GM19455 (cell line): Measurements from ENCODE around the gene RABL6.
"Not testable (repeated sequence)": the region's sequence is repeated elsewhere in the genome, so short reads cannot be mapped to it uniquely, and the experiment has no call there.

Source experiments
- ATAC-seq: cut with Tn5 transposase; IDR thresholded peaks from one replicate; pipeline ENCODE4 v1.9.1; 2021; ENCODE audit not compliant: unreplicated experiment

The RABL6 gene

DNA sequence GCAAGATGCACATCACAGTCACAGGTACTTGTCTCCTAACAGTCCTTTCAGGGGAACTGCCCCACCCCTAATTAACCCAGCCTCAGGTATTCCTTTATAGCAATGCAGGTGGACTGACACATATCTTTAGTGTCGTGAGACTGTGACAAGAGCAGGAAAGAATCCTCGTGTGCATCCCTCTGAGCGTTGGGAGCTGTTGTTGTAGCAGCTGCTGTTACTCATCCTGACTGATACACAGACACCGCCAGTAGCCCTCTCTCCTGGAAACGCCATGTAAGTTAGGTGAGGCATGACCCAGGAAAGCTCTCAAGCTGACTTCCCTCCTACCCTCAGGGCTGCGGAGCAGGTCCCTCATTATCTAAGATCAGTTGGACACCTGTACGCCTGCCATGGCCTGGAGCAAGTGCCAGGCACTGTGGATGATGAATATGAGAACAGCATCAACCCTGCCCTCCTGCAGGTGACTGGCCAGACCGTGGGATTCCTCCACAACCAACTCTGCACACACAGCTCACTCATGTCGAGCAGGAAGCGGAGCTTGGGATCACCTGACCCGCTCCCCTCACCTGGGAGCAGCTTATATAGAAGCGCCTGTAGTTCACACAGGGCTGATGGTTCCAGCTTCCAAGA, 33.2 kb upstream of the RABL6 start:
- ATAC-seq = no peak

DNA sequence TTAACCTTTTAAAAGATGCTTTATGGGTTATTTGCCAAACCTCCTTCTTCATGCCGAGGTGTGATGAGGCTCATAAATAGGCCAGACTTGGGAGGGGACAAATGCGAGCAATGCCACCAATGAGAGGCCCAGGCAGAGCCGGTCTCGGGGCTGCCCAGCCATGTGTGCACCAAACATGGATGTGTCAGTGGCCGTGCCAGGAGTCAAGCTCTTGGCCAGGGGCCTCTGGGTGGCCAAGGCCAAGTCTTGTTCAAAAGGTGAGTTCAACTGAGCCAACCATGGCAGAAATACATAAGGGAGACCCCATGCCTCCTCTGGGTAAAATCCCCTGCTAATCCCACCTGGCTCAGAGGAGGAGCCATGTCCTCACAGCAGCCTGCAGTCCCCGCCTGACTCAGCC, 32.6 kb upstream of the RABL6 start:
- ATAC-seq = no peak

GRCh38 chr9:136776947-136777346, 30.8 kb upstream of the RABL6 start:
- ATAC-seq = no peak

GRCh38 chr9:136777359-136777758, 30.4 kb upstream of the RABL6 start:
- no peak for ATAC-seq

DNA sequence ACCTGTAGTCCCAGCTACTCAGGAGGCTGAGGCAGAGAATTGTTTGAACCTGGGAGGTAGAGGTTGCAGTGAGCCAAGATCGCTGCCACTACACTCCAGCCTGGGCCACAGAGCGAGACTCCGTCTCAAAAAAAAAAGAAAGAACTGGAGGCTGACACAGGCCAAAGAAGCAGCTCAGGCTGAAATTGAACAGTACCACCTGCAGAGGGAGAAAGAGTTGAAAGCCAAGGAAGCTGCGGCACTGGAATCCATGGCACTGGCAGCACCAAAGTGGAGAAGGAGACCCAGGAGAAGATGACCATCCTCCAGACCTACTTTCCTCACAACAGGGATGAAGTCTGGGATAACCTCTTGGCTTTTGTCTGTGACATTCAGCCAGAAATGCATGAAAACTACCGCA, 27.9 kb upstream of the RABL6 start:
- no peak for ATAC-seq

DNA sequence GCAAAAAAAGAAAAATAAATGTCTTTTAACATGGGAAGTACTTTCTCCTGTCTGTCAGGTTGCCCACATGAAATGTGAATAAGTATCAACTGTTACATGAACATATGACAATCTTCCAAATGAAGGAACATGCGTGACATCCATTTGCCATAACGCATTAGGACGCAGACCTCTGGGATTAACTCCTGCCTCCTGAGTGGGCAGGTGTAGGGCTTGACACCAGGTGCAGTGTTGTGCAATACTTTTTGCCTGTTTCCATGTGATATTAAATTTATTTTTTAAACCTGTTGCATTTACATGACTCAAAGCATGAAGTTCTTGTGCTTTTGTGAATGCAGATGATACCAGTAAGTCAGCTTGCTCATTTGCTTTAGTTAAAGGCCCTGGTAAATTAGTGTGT, 25.3 kb upstream of the RABL6 start:
- ATAC-seq = no peak

DNA sequence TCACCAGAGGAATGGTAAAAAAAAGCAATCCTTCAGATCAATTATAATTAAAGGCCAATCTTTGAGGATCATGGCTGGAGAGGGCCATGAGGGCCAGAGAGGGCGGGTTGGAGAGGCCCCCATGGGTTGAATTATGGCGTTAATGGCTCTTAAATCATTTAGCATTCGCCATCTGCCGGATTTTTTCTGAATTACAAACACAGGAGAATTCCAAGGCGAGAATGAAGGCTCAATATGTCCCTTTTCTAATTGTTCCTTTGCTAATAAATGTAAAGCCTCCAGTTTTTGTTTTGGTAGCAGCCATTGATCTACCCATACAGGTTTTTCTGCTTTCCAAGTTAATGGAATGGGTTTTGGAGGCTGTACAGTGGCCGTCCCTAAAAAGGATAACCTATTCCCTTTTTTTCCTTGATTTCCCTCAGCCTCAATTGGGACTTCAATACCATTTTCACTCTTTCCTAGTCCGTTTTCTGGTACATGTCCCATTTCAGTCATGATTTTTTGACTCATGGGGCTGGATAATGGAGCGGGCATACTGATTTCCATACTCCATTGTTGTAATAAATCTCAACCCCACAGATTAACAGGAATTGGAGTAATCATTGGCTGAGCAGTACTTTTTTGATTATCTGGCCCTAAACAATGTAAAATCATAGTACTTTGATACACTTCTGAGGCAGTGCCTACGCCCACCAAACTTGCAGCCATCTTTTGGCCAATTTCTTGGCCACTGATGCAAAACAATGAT, 23.3 kb upstream of the RABL6 start:
- no peak for ATAC-seq

GRCh38 chr9:136784997-136785361, 22.8 kb upstream of the RABL6 start:
- no peak for ATAC-seq

DNA sequence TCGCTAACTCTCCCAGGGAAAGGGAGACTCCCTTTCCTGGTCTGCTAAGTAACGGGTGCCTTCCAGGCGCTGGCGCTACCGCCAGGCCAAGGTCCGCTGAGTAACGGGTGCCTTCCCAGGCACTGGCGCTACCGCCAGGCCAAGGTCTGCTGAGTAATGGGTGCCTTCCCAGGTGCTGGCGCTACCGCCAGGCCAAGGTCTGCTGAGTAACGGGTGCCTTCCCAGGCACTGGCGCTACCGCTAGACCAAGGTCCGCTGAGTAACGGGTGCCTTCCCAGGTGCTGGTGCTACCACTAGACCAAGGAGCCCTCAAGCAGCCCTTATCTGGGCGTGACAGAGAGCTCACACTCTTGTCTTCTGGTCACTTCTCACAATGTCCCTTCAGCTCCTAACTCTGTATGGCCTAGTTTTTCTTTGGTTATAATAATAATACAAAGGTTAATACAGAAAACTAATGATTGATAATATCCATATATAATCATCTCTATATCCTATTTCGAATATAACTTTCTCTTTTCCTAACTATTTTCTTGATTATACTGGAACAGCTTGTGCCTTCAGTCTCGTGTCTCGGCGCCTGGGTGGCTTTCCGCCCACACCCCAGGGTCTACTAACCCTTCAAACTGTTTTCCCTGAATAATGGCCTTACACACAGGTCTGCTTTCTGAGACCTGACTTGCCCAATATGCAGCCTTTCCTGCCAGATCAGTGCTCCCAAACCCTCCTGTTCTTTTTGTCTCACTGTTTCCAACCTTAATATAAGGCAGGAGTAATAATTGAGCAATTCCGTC, 22.0 kb upstream of the RABL6 start:
- ATAC-seq = not testable (repeated sequence)

DNA sequence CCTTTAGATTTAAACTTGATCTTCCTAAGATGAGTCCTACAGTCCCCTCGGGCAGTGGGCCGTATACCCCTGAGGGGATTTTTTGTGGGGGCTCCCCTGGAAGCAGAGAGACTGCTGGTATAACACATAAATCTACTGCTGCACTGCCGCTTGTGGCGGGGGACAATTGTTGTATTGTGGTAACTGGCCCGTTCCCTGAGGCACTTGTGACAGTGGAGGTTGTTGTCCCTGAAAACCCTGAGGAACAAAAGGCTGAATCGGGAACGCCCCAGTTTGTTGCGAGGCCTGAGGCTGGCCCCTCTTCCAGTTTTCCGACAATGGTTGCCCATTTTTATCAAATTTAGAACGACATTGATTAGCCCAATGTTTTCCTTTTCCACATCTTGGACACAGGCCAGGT, 21.3 kb upstream of the RABL6 start:
- no peak for ATAC-seq

- not testable (repeated sequence) for ATAC-seq
Measured at GRCh38 chr9:136786983-136787382, 20.8 kb upstream of the RABL6 start.

GRCh38 chr9:136787690-136788400, 19.9 kb upstream of the RABL6 start:
- no peak for ATAC-seq

- ATAC-seq = not testable (repeated sequence)
Measured at GRCh38 chr9:136788644-136789522, 18.9 kb upstream of the RABL6 start.

DNA sequence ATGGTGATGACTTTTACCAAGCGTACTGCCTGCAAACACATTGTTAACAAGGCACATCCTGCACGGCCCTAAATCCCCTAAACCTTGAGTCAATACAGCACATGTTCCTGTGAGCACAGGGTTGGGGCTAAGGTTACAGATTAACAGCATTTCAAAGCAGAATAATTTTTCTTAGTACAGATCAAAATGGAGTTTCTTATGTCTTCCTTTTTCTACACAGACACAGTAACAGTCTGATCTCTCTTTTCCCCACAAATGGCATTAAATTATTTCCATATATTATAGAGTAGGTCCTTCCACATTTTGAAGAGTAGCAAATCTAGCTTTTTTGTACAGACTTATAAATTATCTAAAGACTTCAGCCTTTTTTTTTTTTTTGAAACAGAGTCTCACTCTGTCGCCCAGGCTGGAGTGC, 18.2 kb upstream of the RABL6 start:
- ATAC-seq = no peak

GRCh38 chr9:136790640-136791515, 16.9 kb upstream of the RABL6 start, which contains the start of gene TMEM141:
Gene TMEM141 (plus strand): TSS chr9:136791344. CDS start chr9:136791371, 27 bp downstream.
- ATAC-seq = peak; percentile 80

- peak; percentile 13 for ATAC-seq
Measured at GRCh38 chr9:136791516-136792276, 16.1 kb upstream of the RABL6 start.

- ATAC-seq = no peak
Measured at GRCh38 chr9:136792321-136793085, 15.2 kb upstream of the RABL6 start.
